Body of pancreas (tissue), 4 donors: Measurements from ENCODE around the gene TDRD9.

Source experiments
- CTCF ChIP-seq, 7 experiments: fragments of 450-650 bp in 4 of 7; fragments of 200-600 bp in 3 of 7; sonication (generic) in 3 of 7; IDR thresholded peaks; one replicate each; pipeline ENCODE4 v1.5.1; 2016 to 2019; ENCODE audit warnings: antibody characterized with exemption in 7 of 7
- POLR2A ChIP-seq, 3 donors: fragments of 450-650 bp; IDR thresholded peaks; one replicate each; pipeline ENCODE4 v1.6.1; 2016; ENCODE audit warnings: antibody characterized with exemption in 3 of 3, mild to moderate bottlenecking in 2 of 3

- no peak for TF ChIP-seq POLR2A (IDR thresholded peaks at IDR 0.05)
- TF ChIP-seq CTCF (IDR thresholded peaks at IDR 0.05): no peak
Observed at GRCh38 chr14:104094056-104094708, 165.9 kb downstream of the TDRD9 start.
